Neural crest cell (in vitro differentiated cells): ENCODE results near the gene CATSPERD. TPM values are rescaled to one million over a fixed set of nuclear protein-coding genes. Genes with fewer than 3 reads are reported as not detected.

ENCODE experiments used
- DNase-seq: peaks from one replicate; pipeline ENCODE4 v3.0.0; 2021; ENCODE audit warnings: low read depth, mixed read lengths, low spot score
- H3K27ac Mint-ChIP-seq: one replicate; pipeline ENCODE4 v1.8.0; 2021; ENCODE audit warnings: mild to moderate bottlenecking, mixed read lengths; ENCODE audit not compliant: unreplicated experiment
- H3K27me3 Mint-ChIP-seq: 2 replicates; pipeline ENCODE4 v1.8.0; 2021; ENCODE audit warnings: low read depth, mild to moderate bottlenecking, mixed read lengths
- H3K36me3 Mint-ChIP-seq: 2 replicates; pipeline ENCODE4 v1.8.0; 2021; ENCODE audit warnings: low read depth, mild to moderate bottlenecking, mixed read lengths
- H3K4me1 Mint-ChIP-seq: 2 replicates; pipeline ENCODE4 v1.8.0; 2021; ENCODE audit warnings: mixed read lengths
- H3K4me3 Mint-ChIP-seq: one replicate; pipeline ENCODE4 v1.8.0; 2021; ENCODE audit warnings: mild to moderate bottlenecking, mixed read lengths
- H3K9me3 Mint-ChIP-seq: 2 replicates; pipeline ENCODE4 v1.8.0; 2021; ENCODE audit warnings: mixed read lengths
- total RNA-seq: library from RNA; stranded (reverse); gene quantifications from 2 replicates; pipeline ENCODE4 v1.2.1, GENCODE V29; 2021
- TF ChIP-seq, protein P1 (sequence below): fragments of 200-600 bp; sonication (generic); conservative IDR thresholded peaks from 2 replicates; pipeline ENCODE4 v1.5.0; 2021; ENCODE audit warnings: antibody characterized with exemption, mild to moderate bottlenecking

CATSPERD gene
- total RNA-seq, 1 donor from 2014 or later = not detected

DNA sequence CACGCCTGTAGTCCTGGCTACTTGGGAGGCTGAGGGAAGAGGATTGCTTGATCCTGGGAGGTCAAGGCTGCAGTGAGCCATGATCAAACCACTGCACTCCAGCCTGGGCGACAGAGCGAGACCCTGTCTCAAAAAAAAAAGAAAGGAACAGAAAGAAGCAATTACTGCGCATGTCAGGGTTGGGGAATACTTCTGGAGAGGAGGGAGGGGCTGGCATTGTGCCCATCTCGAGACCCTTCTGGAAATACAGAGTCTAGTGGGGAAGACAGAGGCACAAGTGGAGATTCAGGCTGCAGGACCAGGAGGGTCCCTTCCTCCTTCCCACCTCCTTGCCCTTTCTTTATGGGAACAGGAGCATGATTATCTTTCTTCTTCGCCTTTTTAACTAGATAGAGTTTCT, 33.3 kb downstream of the CATSPERD start:
- TF ChIP-seq, protein P1, sequence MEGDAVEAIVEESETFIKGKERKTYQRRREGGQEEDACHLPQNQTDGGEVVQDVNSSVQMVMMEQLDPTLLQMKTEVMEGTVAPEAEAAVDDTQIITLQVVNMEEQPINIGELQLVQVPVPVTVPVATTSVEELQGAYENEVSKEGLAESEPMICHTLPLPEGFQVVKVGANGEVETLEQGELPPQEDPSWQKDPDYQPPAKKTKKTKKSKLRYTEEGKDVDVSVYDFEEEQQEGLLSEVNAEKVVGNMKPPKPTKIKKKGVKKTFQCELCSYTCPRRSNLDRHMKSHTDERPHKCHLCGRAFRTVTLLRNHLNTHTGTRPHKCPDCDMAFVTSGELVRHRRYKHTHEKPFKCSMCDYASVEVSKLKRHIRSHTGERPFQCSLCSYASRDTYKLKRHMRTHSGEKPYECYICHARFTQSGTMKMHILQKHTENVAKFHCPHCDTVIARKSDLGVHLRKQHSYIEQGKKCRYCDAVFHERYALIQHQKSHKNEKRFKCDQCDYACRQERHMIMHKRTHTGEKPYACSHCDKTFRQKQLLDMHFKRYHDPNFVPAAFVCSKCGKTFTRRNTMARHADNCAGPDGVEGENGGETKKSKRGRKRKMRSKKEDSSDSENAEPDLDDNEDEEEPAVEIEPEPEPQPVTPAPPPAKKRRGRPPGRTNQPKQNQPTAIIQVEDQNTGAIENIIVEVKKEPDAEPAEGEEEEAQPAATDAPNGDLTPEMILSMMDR = no peak
- DNase-seq = no peak
- Mint-ChIP-seq H3K36me3 (no peaks in the 10 kb centered on the region), H3K4me1 (no peaks in the 10 kb centered on the region), H3K4me3 (no peak overlapping the region), H3K9me3 (no peaks in the 10 kb centered on the region), H3K27me3 (no peaks in the 10 kb centered on the region), H3K27ac (no peak overlapping the region)

- H3K4me1 Mint-ChIP-seq = no peaks in the 10 kb centered on the region
- H3K27me3 Mint-ChIP-seq = peaks cover 6% of the 10 kb centered on the region
- H3K36me3 Mint-ChIP-seq = no peaks in the 10 kb centered on the region
- H3K9me3 Mint-ChIP-seq = peaks cover 6% of the 10 kb centered on the region
- no peak for DNase-seq
- TF ChIP-seq, protein P1 = no peak
- no peak overlapping the region for H3K4me3 Mint-ChIP-seq
- no peak overlapping the region for H3K27ac Mint-ChIP-seq
Observed at GRCh38 chr19:5762608-5763217, 42.3 kb downstream of the CATSPERD start.

DNA sequence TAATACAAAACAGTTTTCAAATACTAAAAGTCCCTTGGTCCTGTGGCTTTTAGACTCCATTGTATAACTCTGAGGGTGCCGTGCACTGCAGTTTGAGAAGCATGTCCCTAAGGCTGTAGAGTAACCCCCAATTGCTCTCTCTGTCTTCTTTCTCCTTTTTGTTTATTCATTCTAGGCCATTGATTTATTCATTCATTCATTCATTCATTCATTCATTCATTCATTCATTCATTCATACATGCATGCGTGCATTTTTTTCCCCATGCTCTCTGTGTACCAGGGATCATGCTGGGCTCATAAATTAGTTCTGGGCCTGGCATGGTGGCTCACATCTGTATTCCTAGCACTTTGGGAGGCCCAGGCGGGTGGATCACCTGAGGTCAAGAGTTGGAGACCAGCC, 44.8 kb downstream of the CATSPERD start:
- Mint-ChIP-seq H3K27ac (no peak overlapping the region), H3K27me3 (peaks cover 6% of the 10 kb centered on the region), H3K4me3 (no peak overlapping the region), H3K9me3 (peaks cover 6% of the 10 kb centered on the region), H3K4me1 (no peaks in the 10 kb centered on the region), H3K36me3 (no peaks in the 10 kb centered on the region)
- no peak for DNase-seq
- TF ChIP-seq, protein P1 = no peak

GRCh38 chr19:5767949-5768348, 47.5 kb downstream of the CATSPERD start:
- Mint-ChIP-seq H3K36me3 (no peaks in the 10 kb centered on the region), H3K27me3 (no peaks in the 10 kb centered on the region), H3K9me3 (no peaks in the 10 kb centered on the region), H3K27ac (no peak overlapping the region), H3K4me1 (no peaks in the 10 kb centered on the region), H3K4me3 (no peak overlapping the region)
- TF ChIP-seq, protein P1 = no peak
- DNase-seq = no peak

DNA sequence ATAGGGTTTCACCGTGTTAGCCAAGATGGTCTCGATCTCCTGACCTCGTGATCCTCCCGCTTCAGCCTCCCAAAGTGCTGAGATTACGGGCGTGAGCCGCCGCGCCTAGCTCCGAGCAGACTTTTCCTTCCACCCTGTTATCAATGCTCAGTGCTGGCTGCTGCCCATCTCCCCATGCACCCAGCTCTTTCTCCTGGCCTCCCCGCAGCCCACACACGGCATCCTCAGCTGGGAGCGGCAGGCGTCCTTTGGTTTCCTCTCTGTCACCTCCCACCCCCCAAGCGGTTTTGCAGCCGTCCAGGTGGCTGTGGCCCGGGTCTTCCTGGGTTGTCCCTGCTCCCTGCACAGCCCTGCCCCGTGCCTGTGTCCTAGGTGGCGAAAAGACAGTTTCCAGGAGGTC, 52.0 kb downstream of the CATSPERD start:
- H3K4me3 Mint-ChIP-seq = no peak overlapping the region

More for the DNA sequence above, 52.0 kb downstream of the CATSPERD start:
- H3K27ac Mint-ChIP-seq = no peak overlapping the region
- no peaks in the 10 kb centered on the region for H3K9me3 Mint-ChIP-seq
- no peaks in the 10 kb centered on the region for H3K27me3 Mint-ChIP-seq
- no peaks in the 10 kb centered on the region for H3K36me3 Mint-ChIP-seq
- TF ChIP-seq, protein P1 = no peak
- no peak for DNase-seq
- no peaks in the 10 kb centered on the region for H3K4me1 Mint-ChIP-seq
